HEK293 (cell line): ENCODE data around the gene SYNDIG1.

Experiments used
- REST ChIP-seq: fragments of 450-650 bp; formaldehyde crosslinking; IDR thresholded peaks from 2 replicates; pipeline ENCODE4 v1.5.1; 2016; ENCODE audit warnings: missing biosample characterization, missing genetic modification characterization
- YY1 ChIP-seq: fragments of 450-650 bp; formaldehyde crosslinking; IDR thresholded peaks from 2 replicates; pipeline ENCODE4 v1.5.1; 2018; ENCODE audit warnings: missing biosample characterization, missing genetic modification characterization
- ZBTB21 ChIP-seq: fragments of 450-650 bp; formaldehyde crosslinking; IDR thresholded peaks from 2 replicates; pipeline ENCODE4 v1.5.1; 2017; ENCODE audit warnings: missing biosample characterization, missing genetic modification characterization
- ZNF138 ChIP-seq: fragments of 450-650 bp; formaldehyde crosslinking; IDR thresholded peaks from 2 replicates; pipeline ENCODE4 v1.5.1; 2016; ENCODE audit warnings: missing biosample characterization, missing genetic modification characterization, borderline replicate concordance
- ZNF140 ChIP-seq: fragments of 450-650 bp; formaldehyde crosslinking; IDR thresholded peaks from 2 replicates; pipeline ENCODE4 v1.5.1; 2016; ENCODE audit warnings: missing biosample characterization, missing genetic modification characterization
- ZNF292 ChIP-seq: fragments of 450-650 bp; formaldehyde crosslinking; IDR thresholded peaks from 2 replicates; pipeline ENCODE4 v1.5.1; 2016; ENCODE audit warnings: low read depth, missing biosample characterization, missing genetic modification characterization, borderline replicate concordance
- ZNF341 ChIP-seq: fragments of 450-650 bp; formaldehyde crosslinking; IDR thresholded peaks from 2 replicates; pipeline ENCODE4; 2016; ENCODE audit warnings: low read depth, missing biosample characterization, missing genetic modification characterization
- TF ChIP-seq, protein P1 (sequence below): fragments of 450-650 bp; formaldehyde crosslinking; IDR thresholded peaks from 2 replicates; pipeline ENCODE4 v1.5.1; 2016; ENCODE audit warnings: missing biosample characterization, missing genetic modification characterization
- TF ChIP-seq, protein P2 (sequence below): fragments of 450-650 bp; formaldehyde crosslinking; IDR thresholded peaks from 2 replicates; pipeline ENCODE4 v1.5.1; 2016; ENCODE audit warnings: missing biosample characterization, missing genetic modification characterization

DNA sequence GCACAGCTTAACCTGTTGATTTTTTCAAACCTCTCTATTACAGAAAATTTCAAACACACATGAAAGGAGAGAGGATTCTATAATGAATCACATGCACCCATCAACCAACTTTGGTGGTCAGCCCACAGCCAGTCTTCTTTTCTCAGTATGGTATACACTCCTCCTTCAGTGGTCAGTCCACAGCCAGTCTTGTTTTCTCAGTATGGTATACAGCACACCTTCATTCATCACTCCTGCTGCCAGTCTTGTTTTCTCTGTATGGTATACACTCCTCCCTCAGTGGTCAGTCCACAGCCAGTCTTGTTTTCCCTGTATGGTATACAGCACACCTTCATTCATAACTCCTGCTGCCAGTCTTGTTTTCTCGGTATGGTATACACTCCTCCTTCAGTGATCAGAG lies 67.8 kb downstream of the SYNDIG1 start:
- TF ChIP-seq ZNF341 (tag by site-specific recombination) (no peak), ZNF292 (tag by site-specific recombination) (no peak), ZNF138 (tag by site-specific recombination) (no peak), ZNF140 (no peak), YY1 (tag by site-specific recombination) (no peak), REST (tag by site-specific recombination) (no peak), ZBTB21 (no peak)
- TF ChIP-seq, protein P1, sequence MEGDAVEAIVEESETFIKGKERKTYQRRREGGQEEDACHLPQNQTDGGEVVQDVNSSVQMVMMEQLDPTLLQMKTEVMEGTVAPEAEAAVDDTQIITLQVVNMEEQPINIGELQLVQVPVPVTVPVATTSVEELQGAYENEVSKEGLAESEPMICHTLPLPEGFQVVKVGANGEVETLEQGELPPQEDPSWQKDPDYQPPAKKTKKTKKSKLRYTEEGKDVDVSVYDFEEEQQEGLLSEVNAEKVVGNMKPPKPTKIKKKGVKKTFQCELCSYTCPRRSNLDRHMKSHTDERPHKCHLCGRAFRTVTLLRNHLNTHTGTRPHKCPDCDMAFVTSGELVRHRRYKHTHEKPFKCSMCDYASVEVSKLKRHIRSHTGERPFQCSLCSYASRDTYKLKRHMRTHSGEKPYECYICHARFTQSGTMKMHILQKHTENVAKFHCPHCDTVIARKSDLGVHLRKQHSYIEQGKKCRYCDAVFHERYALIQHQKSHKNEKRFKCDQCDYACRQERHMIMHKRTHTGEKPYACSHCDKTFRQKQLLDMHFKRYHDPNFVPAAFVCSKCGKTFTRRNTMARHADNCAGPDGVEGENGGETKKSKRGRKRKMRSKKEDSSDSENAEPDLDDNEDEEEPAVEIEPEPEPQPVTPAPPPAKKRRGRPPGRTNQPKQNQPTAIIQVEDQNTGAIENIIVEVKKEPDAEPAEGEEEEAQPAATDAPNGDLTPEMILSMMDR (tag by site-specific recombination), result no peak
- TF ChIP-seq, protein P2, sequence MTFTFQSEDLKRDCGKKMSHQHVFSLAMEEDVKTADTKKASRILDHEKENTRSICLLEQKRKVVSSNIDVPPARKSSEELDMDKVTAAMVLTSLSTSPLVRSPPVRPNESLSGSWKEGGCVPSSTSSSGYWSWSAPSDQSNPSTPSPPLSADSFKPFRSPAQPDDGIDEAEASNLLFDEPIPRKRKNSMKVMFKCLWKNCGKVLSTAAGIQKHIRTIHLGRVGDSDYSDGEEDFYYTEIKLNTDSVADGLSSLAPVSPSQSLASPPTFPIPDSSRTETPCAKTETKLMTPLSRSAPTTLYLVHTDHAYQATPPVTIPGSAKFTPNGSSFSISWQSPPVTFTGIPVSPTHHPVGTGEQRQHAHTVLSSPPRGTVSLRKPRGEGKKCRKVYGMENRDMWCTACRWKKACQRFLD, result no peak
